ACC112 (cell line): ENCODE results near the gene BTG2.

Source experiments
- H2AFZ ChIP-seq: fragments of 200-600 bp; sonication (generic); one replicate; pipeline ENCODE4 v1.6.0; 2017; ENCODE audit warnings: antibody characterized with exemption, low read length; ENCODE audit not compliant: unreplicated experiment
- H3K27ac ChIP-seq: fragments of 200-600 bp; sonication (generic); 2 replicates; pipeline ENCODE4 v1.5.1; 2014; ENCODE audit warnings: low read depth, mild to moderate bottlenecking, antibody characterized with exemption, low read length, moderate library complexity
- H3K27me3 ChIP-seq: fragments of 200-600 bp; sonication (generic); 2 replicates; pipeline ENCODE4 v1.6.1; 2014; ENCODE audit warnings: mild to moderate bottlenecking, antibody characterized with exemption, low read length, moderate library complexity, mixed read lengths; ENCODE audit not compliant: insufficient read depth
- H3K36me3 ChIP-seq: fragments of 200-600 bp; sonication (generic); 2 replicates; pipeline ENCODE4 v1.6.1; 2016; ENCODE audit warnings: mild to moderate bottlenecking, antibody characterized with exemption, low read length, moderate library complexity, mixed read lengths; ENCODE audit not compliant: insufficient read depth
- H3K4me1 ChIP-seq: fragments of 200-600 bp; sonication (generic); one replicate; pipeline ENCODE4 v1.6.1; 2016; ENCODE audit warnings: low read length, mixed read lengths; ENCODE audit not compliant: insufficient read depth, unreplicated experiment, control insufficient read depth
- H3K4me3 ChIP-seq: fragments of 200-600 bp; sonication (generic); 2 replicates; pipeline ENCODE4 v1.5.1; 2014; ENCODE audit warnings: mild to moderate bottlenecking, low read depth, low read length
- H3K79me2 ChIP-seq: fragments of 200-600 bp; sonication (generic); one replicate; pipeline ENCODE4 v1.6.0; 2016; ENCODE audit warnings: low read length; ENCODE audit not compliant: control insufficient read depth, unreplicated experiment, insufficient read depth

The BTG2 gene

GRCh38 chr1:203276916-203277545, 28.3 kb upstream of the BTG2 start:
- no peaks in the 10 kb centered on the region for H3K79me2 ChIP-seq
- H2AFZ ChIP-seq: no peak overlapping the region
- H3K4me1 ChIP-seq: peaks cover 12% of the 10 kb centered on the region
- no peak overlapping the region for H3K4me3 ChIP-seq
- H3K27me3 ChIP-seq: no peaks in the 10 kb centered on the region
- no peaks in the 10 kb centered on the region for H3K36me3 ChIP-seq
- no peak overlapping the region for H3K27ac ChIP-seq

GRCh38 chr1:203278082-203278884, 27.0 kb upstream of the BTG2 start:
- Histone ChIP-seq H2AFZ (peak overlapping the region; percentile 84), H3K27me3 (no peaks in the 10 kb centered on the region), H3K4me3 (peak overlapping the region; percentile 61), H3K79me2 (no peaks in the 10 kb centered on the region), H3K27ac (peak overlapping the region; percentile 40; the same call in 1 of the 2 replicates), H3K4me1 (peaks cover 12% of the 10 kb centered on the region), H3K36me3 (no peaks in the 10 kb centered on the region)

- peak overlapping the region; percentile 84 for H2AFZ ChIP-seq
Measured at GRCh38 chr1:203278885-203279406, 26.4 kb upstream of the BTG2 start.

GRCh38 chr1:203280061-203280460, 25.3 kb upstream of the BTG2 start:
- Histone ChIP-seq H3K4me3 (no peak overlapping the region), H3K79me2 (no peaks in the 10 kb centered on the region), H3K4me1 (peaks cover 12% of the 10 kb centered on the region), H3K27ac (no peak overlapping the region), H2AFZ (no peak overlapping the region), H3K36me3 (no peaks in the 10 kb centered on the region), H3K27me3 (no peaks in the 10 kb centered on the region)

More at GRCh38 chr1:203278885-203279406, 26.4 kb upstream of the BTG2 start:
- H3K79me2 ChIP-seq: no peaks in the 10 kb centered on the region
- peak overlapping the region; percentile 61; the same call in 1 of the 2 replicates for H3K4me3 ChIP-seq
- no peaks in the 10 kb centered on the region for H3K27me3 ChIP-seq
- H3K27ac ChIP-seq: peak overlapping the region; percentile 40; the same call in 1 of the 2 replicates
- peaks cover 12% of the 10 kb centered on the region for H3K4me1 ChIP-seq
- no peaks in the 10 kb centered on the region for H3K36me3 ChIP-seq

GRCh38 chr1:203281033-203281432, 24.3 kb upstream of the BTG2 start:
- H2AFZ ChIP-seq: no peak overlapping the region
- no peaks in the 10 kb centered on the region for H3K36me3 ChIP-seq
- H3K4me1 ChIP-seq: peaks cover 12% of the 10 kb centered on the region
- H3K27me3 ChIP-seq: no peaks in the 10 kb centered on the region
- H3K27ac ChIP-seq: no peak overlapping the region
- no peak overlapping the region for H3K4me3 ChIP-seq
- no peaks in the 10 kb centered on the region for H3K79me2 ChIP-seq

- H3K36me3 ChIP-seq: no peaks in the 10 kb centered on the region
- no peaks in the 10 kb centered on the region for H3K27me3 ChIP-seq
- H3K79me2 ChIP-seq: no peaks in the 10 kb centered on the region
- H3K4me3 ChIP-seq: no peak overlapping the region
- peaks cover 13% of the 10 kb centered on the region for H3K4me1 ChIP-seq
- no peak overlapping the region for H3K27ac ChIP-seq
- H2AFZ ChIP-seq: no peak overlapping the region
Measured at GRCh38 chr1:203281851-203282661, 23.3 kb upstream of the BTG2 start.

GRCh38 chr1:203282720-203283542, 22.4 kb upstream of the BTG2 start:
- no peak overlapping the region for H3K27ac ChIP-seq
- no peaks in the 10 kb centered on the region for H3K79me2 ChIP-seq
- no peak overlapping the region for H3K4me3 ChIP-seq
- H3K27me3 ChIP-seq: no peaks in the 10 kb centered on the region
- H3K36me3 ChIP-seq: no peaks in the 10 kb centered on the region
- peaks cover 18% of the 10 kb centered on the region for H3K4me1 ChIP-seq
- H2AFZ ChIP-seq: no peak overlapping the region

- H2AFZ ChIP-seq: no peak overlapping the region
- no peaks in the 10 kb centered on the region for H3K27me3 ChIP-seq
- no peak overlapping the region for H3K4me3 ChIP-seq
- no peak overlapping the region for H3K27ac ChIP-seq
- H3K79me2 ChIP-seq: no peaks in the 10 kb centered on the region
- H3K4me1 ChIP-seq: peaks cover 12% of the 10 kb centered on the region
- no peaks in the 10 kb centered on the region for H3K36me3 ChIP-seq
Measured at GRCh38 chr1:203283597-203283996, 21.7 kb upstream of the BTG2 start.

GRCh38 chr1:203284411-203285123, 20.8 kb upstream of the BTG2 start:
- H3K27ac ChIP-seq: no peak overlapping the region
- no peaks in the 10 kb centered on the region for H3K79me2 ChIP-seq
- H3K36me3 ChIP-seq: no peaks in the 10 kb centered on the region
- no peak overlapping the region for H3K4me3 ChIP-seq
- no peak overlapping the region for H2AFZ ChIP-seq
- H3K27me3 ChIP-seq: no peaks in the 10 kb centered on the region
- peaks cover 7% of the 10 kb centered on the region for H3K4me1 ChIP-seq
